Mesendoderm (in vitro differentiated cells): ENCODE data around the gene RASAL2.

Experiments
- DNase-seq: peaks from one replicate; pipeline ENCODE4 v3.0.0; 2013
- H2AK5ac ChIP-seq: 2 replicates; pipeline ENCODE4 v1.6.1; 2013; ENCODE audit warnings: low read length, inconsistent platforms
- H2BK120ac ChIP-seq: 2 replicates; pipeline ENCODE4 v1.6.1; 2013; ENCODE audit warnings: low read depth, mild to moderate bottlenecking, low read length, moderate library complexity, mixed read lengths
- H2BK15ac ChIP-seq: replicated peaks from 2 replicates; pipeline ENCODE4 v1.6.1; 2013; ENCODE audit warnings: low read depth, mild to moderate bottlenecking, moderate library complexity
- H2BK5ac ChIP-seq: 2 replicates; pipeline ENCODE4 v1.6.1; 2013; ENCODE audit warnings: low read length, inconsistent platforms
- H3K18ac ChIP-seq: 2 replicates; pipeline ENCODE4 v1.6.1; 2013; ENCODE audit warnings: mild to moderate bottlenecking, low read length, mixed read lengths
- H3K23ac ChIP-seq: one replicate; pipeline ENCODE4 v1.6.1; 2013; ENCODE audit warnings: low read length
- H3K27ac ChIP-seq: 2 replicates; pipeline ENCODE4 v1.5.1; 2013; ENCODE audit warnings: low read depth, mild to moderate bottlenecking, inconsistent platforms, low read length, moderate library complexity
- H3K27me3 ChIP-seq: 2 replicates; pipeline ENCODE4 v1.6.1; 2013; ENCODE audit warnings: low read length, control low read depth, mild to moderate bottlenecking, inconsistent platforms; ENCODE audit not compliant: insufficient read depth, poor library complexity
- H3K36me3 ChIP-seq: 2 replicates; pipeline ENCODE4 v1.6.1; 2013; ENCODE audit warnings: low read length, inconsistent platforms; ENCODE audit not compliant: control insufficient read depth, insufficient read depth
- H3K4ac ChIP-seq: one replicate; pipeline ENCODE4 v1.6.1; 2013; ENCODE audit warnings: low read depth, mild to moderate bottlenecking, low read length, moderate library complexity
- H3K4me1 ChIP-seq: 2 replicates; pipeline ENCODE4 v1.6.1; 2013; ENCODE audit warnings: low read depth, low read length, inconsistent platforms; ENCODE audit not compliant: control insufficient read depth
- H3K4me2 ChIP-seq: 2 replicates; pipeline ENCODE4 v1.6.1; 2013; ENCODE audit warnings: low read length
- H3K4me3 ChIP-seq: 2 replicates; pipeline ENCODE4 v1.5.1; 2013; ENCODE audit warnings: mild to moderate bottlenecking, low read length
- H3K56ac ChIP-seq: one replicate; pipeline ENCODE4 v1.6.1; 2013; ENCODE audit warnings: low read length
- H3K79me1 ChIP-seq: 2 replicates; pipeline ENCODE4 v1.6.1; 2013; ENCODE audit warnings: low read length, inconsistent platforms
- H3K79me2 ChIP-seq: 2 replicates; pipeline ENCODE4 v1.6.1; 2013; ENCODE audit warnings: mild to moderate bottlenecking, low read length; ENCODE audit not compliant: control insufficient read depth, insufficient read depth
- H3K9ac ChIP-seq: 2 replicates; pipeline ENCODE4 v1.6.1; 2013; ENCODE audit warnings: low read length, inconsistent platforms
- H4K5ac ChIP-seq: one replicate; pipeline ENCODE4 v1.6.1; 2013; ENCODE audit warnings: low read length
- H4K8ac ChIP-seq: one replicate; pipeline ENCODE4 v1.6.1; 2013; ENCODE audit warnings: low read depth, mild to moderate bottlenecking, control low read depth, low read length, moderate library complexity
- WGBS: extraction: QIAGEN DNeasy Blood & Tissue Kit; methylation state at CpG from one replicate; pipeline ENCODE4 v1.1.7; 2013; ENCODE audit warnings: low lambda C conversion rate, missing lambda C conversion rate; ENCODE audit not compliant: insufficient coverage; ENCODE audit errors: extremely low coverage; 5-methylcytosine and 5-hydroxymethylcytosine counted together

The RASAL2 gene

GRCh38 chr1:178364782-178365181 lies 270.9 kb downstream of the RASAL2 start:
- peaks cover 2% of the 10 kb centered on the region for H3K79me2 ChIP-seq
- peaks cover 4% of the 10 kb centered on the region for H3K79me1 ChIP-seq
- no peak overlapping the region for H2AK5ac ChIP-seq
- no peak overlapping the region for H3K9ac ChIP-seq
- no peak overlapping the region for H2BK5ac ChIP-seq
- H3K27me3 ChIP-seq, result no peaks in the 10 kb centered on the region
- H3K4me1 ChIP-seq, result peaks cover 3% of the 10 kb centered on the region
- H2BK120ac ChIP-seq, result no peak overlapping the region
- H3K4me3 ChIP-seq, result no peak overlapping the region
- DNase-seq, result no peak
- H3K27ac ChIP-seq, result no peak overlapping the region
- no peak overlapping the region for H3K56ac ChIP-seq
- H4K8ac ChIP-seq, result no peak overlapping the region
- no peak overlapping the region for H3K4ac ChIP-seq
- H3K18ac ChIP-seq, result no peak overlapping the region
- WGBS, result no CpG with 5 or more reads among the region's 1 CpG
- H3K4me2 ChIP-seq, result no peak overlapping the region
- H3K36me3 ChIP-seq, result no peaks in the 10 kb centered on the region
- no peak overlapping the region for H3K23ac ChIP-seq
- H2BK15ac ChIP-seq, result no peak overlapping the region
- H4K5ac ChIP-seq, result no peak overlapping the region

DNA sequence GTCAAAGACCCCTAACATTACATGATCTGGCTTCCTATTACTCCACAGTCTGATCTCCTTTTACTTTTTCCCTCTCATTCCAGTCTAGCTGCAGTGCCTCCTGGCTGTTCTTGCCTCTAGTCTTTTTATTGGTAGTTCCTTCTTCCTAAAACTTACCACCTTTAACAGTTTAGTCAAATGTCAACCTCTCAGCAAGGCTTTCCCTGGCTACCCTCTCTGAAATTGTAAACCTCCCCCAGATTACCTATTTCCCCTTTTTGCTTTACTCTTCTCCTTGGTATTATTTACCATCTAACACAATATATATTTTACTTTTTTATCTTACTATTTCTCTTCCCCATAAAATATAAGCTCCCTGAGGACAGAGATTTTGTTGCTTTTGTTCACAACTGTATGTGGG lies 273.2 kb downstream of the RASAL2 start:
- Histone ChIP-seq H2AK5ac (no peak overlapping the region), H3K36me3 (no peaks in the 10 kb centered on the region), H2BK120ac (no peak overlapping the region), H3K4ac (no peak overlapping the region), H2BK15ac (no peak overlapping the region), H4K5ac (no peak overlapping the region), H3K79me1 (no peaks in the 10 kb centered on the region), H3K56ac (no peak overlapping the region), H3K4me3 (no peak overlapping the region), H3K4me1 (no peaks in the 10 kb centered on the region), H3K9ac (no peak overlapping the region), H3K27me3 (no peaks in the 10 kb centered on the region), H3K79me2 (no peaks in the 10 kb centered on the region), H3K18ac (no peak overlapping the region), H4K8ac (no peak overlapping the region), H2BK5ac (no peak overlapping the region), H3K27ac (no peak overlapping the region), H3K23ac (no peak overlapping the region), H3K4me2 (no peak overlapping the region)
- no peak for DNase-seq

DNA sequence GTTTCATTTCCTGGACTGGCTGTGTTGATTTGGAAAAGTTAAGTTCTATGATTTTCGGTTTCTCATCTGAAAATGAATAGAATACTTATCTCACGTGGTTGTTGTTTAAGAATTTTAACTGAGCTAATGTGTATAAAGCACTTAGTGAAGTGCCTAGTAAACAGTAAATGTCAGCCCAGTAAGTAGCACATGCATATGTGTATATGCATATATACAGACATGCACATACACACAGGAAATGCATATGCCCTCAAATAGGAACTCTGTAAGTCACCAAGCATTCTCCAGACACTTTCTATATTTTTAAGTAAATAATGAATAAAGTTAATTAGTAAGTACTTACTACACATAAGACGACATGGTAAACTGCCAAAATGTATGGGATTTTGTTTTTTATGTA lies 274.3 kb downstream of the RASAL2 start:
- H3K4ac ChIP-seq, result no peak overlapping the region

GRCh38 chr1:178371235-178371634 lies 277.3 kb downstream of the RASAL2 start:
- H3K79me2 ChIP-seq, result no peaks in the 10 kb centered on the region
- H3K23ac ChIP-seq, result no peak overlapping the region
- H3K4me3 ChIP-seq, result no peak overlapping the region
- no peak overlapping the region for H3K9ac ChIP-seq
- H2BK120ac ChIP-seq, result no peak overlapping the region
- H3K27me3 ChIP-seq, result no peaks in the 10 kb centered on the region
- no peaks in the 10 kb centered on the region for H3K79me1 ChIP-seq
- H3K4me1 ChIP-seq, result peaks cover 4% of the 10 kb centered on the region
- H3K27ac ChIP-seq, result no peak overlapping the region
- no peak overlapping the region for H3K4ac ChIP-seq
- peak; percentile 35 for DNase-seq
- H3K4me2 ChIP-seq, result peak overlapping the region; percentile 4
- no CpG with 5 or more reads among the region's 6 CpGs for WGBS
- no peak overlapping the region for H3K18ac ChIP-seq
- H4K8ac ChIP-seq, result no peak overlapping the region
- H3K36me3 ChIP-seq, result no peaks in the 10 kb centered on the region
- no peak overlapping the region for H2AK5ac ChIP-seq
- no peak overlapping the region for H2BK15ac ChIP-seq
- no peak overlapping the region for H2BK5ac ChIP-seq
- no peak overlapping the region for H3K56ac ChIP-seq
- no peak overlapping the region for H4K5ac ChIP-seq

More for the DNA sequence above, 274.3 kb downstream of the RASAL2 start:
- Histone ChIP-seq H3K79me2 (no peaks in the 10 kb centered on the region), H3K36me3 (no peaks in the 10 kb centered on the region), H4K8ac (no peak overlapping the region), H4K5ac (no peak overlapping the region), H3K4me1 (no peaks in the 10 kb centered on the region), H3K23ac (no peak overlapping the region), H2BK120ac (no peak overlapping the region), H3K27me3 (no peaks in the 10 kb centered on the region), H3K56ac (no peak overlapping the region), H2AK5ac (no peak overlapping the region), H3K18ac (no peak overlapping the region), H3K4me3 (no peak overlapping the region), H3K4me2 (no peak overlapping the region), H2BK5ac (no peak overlapping the region), H3K9ac (no peak overlapping the region), H2BK15ac (no peak overlapping the region), H3K79me1 (no peaks in the 10 kb centered on the region), H3K27ac (no peak overlapping the region)
- DNase-seq, result no peak
- no CpG with 5 or more reads among the region's 3 CpGs for WGBS

DNA sequence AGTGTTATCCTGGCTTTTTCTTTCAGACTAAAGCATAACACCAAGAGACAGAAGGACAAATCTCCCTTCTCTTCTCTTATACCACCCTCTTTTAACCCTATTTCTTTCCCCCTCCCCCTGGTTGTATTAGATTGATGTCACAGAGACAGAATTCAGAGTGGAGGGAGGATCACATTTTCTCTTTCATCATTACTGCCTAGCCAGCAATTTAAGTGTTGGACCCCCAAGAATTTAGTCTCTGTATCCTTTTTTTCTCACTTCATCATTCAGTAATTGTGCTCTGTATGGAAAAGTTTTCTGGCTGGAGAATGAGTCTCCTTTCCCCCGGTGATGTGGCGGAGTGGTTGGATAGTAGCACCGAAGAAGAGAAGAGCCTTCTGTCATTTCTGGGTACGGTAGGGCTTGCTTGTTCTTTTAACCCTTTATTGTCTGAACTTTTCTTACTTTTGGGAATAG lies 278.1 kb downstream of the RASAL2 start:
- no peak overlapping the region for H3K23ac ChIP-seq
- H3K56ac ChIP-seq, result no peak overlapping the region
- no peak overlapping the region for H3K4ac ChIP-seq
- H3K27me3 ChIP-seq, result no peaks in the 10 kb centered on the region
- no peak overlapping the region for H3K4me2 ChIP-seq
- H4K8ac ChIP-seq, result no peak overlapping the region
- no CpG with 5 or more reads among the region's 4 CpGs for WGBS
- H2AK5ac ChIP-seq, result no peak overlapping the region
- H3K36me3 ChIP-seq, result no peaks in the 10 kb centered on the region
- no peaks in the 10 kb centered on the region for H3K79me1 ChIP-seq
- DNase-seq, result no peak
- no peak overlapping the region for H2BK15ac ChIP-seq
- no peak overlapping the region for H3K4me3 ChIP-seq
- no peak overlapping the region for H3K18ac ChIP-seq
- peaks cover 4% of the 10 kb centered on the region for H3K4me1 ChIP-seq
- no peak overlapping the region for H2BK5ac ChIP-seq
- no peak overlapping the region for H3K27ac ChIP-seq
- H2BK120ac ChIP-seq, result no peak overlapping the region
- no peak overlapping the region for H3K9ac ChIP-seq
- no peaks in the 10 kb centered on the region for H3K79me2 ChIP-seq
- no peak overlapping the region for H4K5ac ChIP-seq

DNA sequence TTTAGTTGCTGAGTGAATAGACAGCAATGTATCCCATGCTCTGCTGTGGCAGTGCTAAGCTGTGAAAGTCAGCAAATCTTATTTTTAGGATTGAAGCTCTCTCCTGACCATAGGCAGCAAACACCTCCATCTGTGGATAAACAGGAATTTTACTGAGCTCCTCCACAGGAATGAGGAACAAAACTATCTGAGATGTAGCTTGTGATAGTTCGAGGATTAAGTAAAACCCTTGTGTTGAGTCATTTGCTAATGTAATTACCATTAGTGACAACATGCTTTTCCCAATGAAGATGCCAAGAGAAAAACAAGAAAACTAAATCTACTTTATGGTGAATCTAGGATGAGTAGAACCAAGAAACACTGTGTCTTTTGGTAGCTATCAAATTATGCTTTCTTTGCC lies 280.1 kb downstream of the RASAL2 start:
- H3K9ac ChIP-seq, result no peak overlapping the region
- no peak overlapping the region for H4K5ac ChIP-seq
- no peaks in the 10 kb centered on the region for H3K27me3 ChIP-seq
- no peak overlapping the region for H2BK15ac ChIP-seq
- no peak overlapping the region for H3K4me3 ChIP-seq
- no CpG with 5 or more reads among the region's 1 CpG for WGBS
- no peak overlapping the region for H3K23ac ChIP-seq
- H3K79me1 ChIP-seq, result no peaks in the 10 kb centered on the region
- H3K27ac ChIP-seq, result no peak overlapping the region
- DNase-seq, result peak; percentile 79
- H2BK5ac ChIP-seq, result no peak overlapping the region
- H2BK120ac ChIP-seq, result no peak overlapping the region
- no peak overlapping the region for H2AK5ac ChIP-seq
- no peak overlapping the region for H4K8ac ChIP-seq
- H3K4me1 ChIP-seq, result peaks cover 4% of the 10 kb centered on the region
- H3K79me2 ChIP-seq, result no peaks in the 10 kb centered on the region
- H3K4ac ChIP-seq, result peak overlapping the region; percentile 59
- H3K18ac ChIP-seq, result no peak overlapping the region
- no peak overlapping the region for H3K4me2 ChIP-seq
- H3K56ac ChIP-seq, result no peak overlapping the region
- no peaks in the 10 kb centered on the region for H3K36me3 ChIP-seq
